HL-60/S4 (cell line): ENCODE results near the gene EPHA3.

ENCODE experiments used
- in situ Hi-C: fragments of 300-500 bp; cut with MboI; formaldehyde crosslinking; loops from 2 replicates; pipeline ENCODE4 v1.14.3; 2022; ENCODE audit warnings: low sequenced_read_pairs

EPHA3 gene

DNA sequence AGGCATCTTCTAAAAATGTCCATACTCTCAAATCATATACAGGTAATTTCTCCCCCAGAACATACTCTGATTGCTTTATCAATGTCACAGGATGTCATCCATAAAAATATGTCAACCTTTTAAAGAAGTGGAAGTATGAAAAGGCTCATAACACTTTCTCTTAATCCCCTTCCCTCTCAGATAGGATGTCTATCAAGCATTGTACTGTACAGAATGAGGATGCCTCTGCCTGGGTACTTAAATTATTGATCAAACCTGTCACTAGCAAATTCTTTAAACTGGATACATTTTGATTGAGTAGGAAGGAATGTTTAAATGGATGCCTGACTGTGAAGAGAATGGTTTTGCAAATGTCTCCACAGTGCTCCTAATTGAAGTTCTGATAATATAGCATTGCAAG, 168.7 kb downstream of the EPHA3 start:
- in situ Hi-C loops = no loop called here

DNA sequence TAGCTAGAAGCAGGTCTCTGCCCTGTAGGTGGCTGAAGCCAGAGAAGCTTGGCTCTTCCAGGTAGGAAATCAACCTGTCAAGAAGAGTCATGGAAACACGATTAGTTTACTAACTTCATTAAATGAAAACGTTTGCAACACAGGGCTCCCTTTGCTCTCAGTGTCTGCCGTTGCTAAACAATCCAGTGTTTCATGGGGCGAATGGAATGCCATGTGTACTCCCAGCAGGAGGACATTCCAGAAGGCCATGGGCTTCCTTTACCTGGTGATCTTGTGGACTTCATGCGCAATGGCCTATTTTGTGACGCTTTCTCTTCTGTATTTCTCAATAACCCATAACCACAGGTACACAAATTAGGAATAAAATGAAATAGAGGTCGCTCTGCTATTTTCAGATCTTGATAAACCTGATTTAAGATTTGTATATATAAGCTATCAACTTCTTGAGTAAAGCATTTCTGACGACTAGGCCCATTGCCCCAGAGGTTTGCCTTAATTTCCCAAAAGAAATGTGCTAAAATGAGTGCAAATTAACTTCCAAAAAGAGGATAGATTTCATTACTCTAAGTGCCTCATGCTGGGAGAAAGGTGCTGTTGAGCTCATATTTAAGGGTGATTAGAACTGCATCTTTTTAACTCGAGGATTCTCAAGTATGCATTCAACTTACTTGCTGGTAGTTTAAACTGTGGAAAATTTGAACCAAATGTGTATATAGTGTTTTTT, 171.0 kb downstream of the EPHA3 start:
- in situ Hi-C loops = no loop called here

DNA sequence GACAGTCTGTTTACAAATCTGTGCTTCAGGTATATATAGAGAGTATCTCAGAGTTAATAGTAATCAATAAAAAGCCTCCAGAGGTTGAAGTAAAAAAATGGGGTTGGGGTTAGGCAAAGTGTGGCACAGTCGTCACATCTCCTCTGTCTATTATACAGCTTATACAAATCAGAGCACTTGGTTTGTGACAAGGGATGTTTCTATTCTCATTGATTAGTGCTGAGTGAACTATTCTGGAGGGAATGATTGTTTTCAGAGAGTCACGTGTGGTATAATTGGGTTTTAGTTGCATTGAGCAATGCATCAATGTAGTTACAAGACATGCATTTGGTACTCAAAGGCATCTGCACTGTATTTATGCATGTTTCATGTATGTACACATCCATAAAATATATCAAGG, 172.9 kb downstream of the EPHA3 start:
- in situ Hi-C loops = no loop called here

DNA sequence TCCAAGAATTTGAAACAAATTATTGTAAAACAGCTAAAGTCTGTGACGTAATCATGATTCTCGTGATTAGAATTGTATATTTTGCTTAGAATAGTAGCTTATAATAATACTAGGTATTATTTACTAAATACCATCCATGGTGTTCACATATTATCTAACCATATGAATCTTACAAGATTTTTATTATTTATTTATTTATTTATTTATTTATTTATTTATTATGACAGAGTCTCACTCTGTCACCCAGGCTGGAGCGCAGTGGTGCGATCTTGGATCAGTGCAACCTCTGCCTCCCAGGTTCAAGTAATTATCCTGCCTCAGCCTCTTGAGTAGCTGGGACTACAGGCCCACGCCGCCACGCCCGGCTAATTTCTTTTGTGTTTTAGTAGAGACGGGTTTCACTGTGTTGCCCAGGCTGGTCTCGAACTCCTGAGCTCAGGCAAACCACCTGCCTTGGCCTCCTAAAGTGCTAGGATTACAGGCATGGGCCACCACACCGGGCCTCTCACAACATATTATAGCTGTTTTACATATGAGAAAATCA, 173.5 kb downstream of the EPHA3 start:
- in situ Hi-C loops = no loop called here

GRCh38 chr3:89287902-89288508, 180.6 kb downstream of the EPHA3 start:
- in situ Hi-C loops = no loop called here

GRCh38 chr3:89289574-89290190, 182.3 kb downstream of the EPHA3 start:
- in situ Hi-C loops = no loop called here

DNA sequence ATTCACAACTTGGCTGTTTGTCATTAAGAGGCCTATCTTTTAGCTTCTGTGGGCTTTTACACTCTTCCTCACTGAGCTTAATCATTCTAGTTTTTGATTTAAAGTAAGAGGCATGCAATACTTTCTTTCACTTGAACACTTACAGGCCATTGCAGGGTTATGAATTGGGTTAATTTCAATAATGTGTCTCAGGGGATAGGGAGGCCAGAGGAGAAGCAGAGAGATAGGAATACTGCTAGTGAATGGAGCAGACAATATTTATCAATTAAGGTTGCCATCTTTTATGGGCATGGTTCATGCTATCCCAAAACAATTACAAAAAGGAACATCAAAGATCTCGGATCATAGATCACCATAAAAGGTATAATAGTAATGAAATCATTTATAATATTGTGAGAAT, 189.8 kb downstream of the EPHA3 start:
- in situ Hi-C loops = no loop called here

GRCh38 chr3:89300526-89300925, 193.1 kb downstream of the EPHA3 start:
- in situ Hi-C loops = no loop called here

DNA sequence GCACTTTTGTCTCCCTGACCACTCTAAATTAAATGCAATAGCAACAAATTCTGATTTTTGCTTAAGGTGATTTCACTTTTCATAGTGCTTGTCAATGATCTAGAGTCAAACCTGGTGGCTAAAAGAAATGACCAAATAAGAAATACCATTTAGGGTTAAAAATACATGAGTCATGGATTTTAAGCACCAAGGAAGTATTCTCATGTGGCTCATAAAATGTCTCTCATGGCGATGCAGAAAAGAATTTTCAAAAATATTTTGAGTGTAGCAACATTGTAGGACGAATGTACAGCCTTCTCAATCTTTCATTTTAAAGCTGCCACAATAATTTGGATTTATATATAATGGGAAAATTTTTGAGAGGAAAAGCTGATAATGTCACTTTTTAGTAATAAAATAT, 193.6 kb downstream of the EPHA3 start:
- in situ Hi-C loops = no loop called here

GRCh38 chr3:89303701-89304100, 196.3 kb downstream of the EPHA3 start:
- in situ Hi-C loops = no loop called here

- in situ Hi-C loops = no loop called here
Measured at GRCh38 chr3:89306540-89306939, 199.1 kb downstream of the EPHA3 start.

DNA sequence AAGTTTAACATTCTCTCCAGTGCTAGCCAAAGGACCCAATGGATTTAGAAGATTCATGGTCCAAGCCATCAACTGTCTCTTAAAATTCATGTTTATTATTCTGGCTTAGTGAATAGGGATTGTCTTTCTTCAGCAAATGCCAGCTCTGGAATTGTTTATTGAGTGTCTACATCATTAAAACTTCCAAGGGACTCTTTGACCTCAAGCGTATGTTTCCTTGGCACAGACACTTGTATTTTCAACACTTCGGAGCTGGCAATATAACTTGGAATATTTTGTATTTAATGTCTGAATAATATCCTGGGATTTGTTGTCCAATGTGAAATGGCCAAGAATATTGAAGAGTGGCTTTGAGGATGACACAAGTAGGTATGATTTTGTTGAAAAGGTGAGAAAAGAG, 204.2 kb downstream of the EPHA3 start:
- in situ Hi-C loops = no loop called here

DNA sequence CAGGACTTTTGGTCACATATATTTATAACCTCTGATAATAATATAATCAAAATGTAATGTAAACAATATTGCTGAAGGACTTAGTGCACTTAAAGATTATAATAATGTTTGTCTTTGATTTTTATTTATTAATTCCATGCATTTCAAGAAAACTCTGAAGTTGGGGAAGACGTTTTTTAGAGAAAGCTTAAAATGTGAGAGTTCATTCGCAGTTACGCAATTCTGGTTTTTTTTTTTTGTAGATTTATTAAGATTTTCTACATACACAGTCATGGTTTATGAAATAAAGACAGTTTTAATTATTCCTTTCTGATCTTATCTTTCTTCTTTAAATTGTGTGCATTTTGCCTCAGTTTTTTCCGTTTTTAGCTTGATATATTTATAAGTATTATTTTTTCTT, 204.7 kb downstream of the EPHA3 start:
- in situ Hi-C loops = no loop called here

DNA sequence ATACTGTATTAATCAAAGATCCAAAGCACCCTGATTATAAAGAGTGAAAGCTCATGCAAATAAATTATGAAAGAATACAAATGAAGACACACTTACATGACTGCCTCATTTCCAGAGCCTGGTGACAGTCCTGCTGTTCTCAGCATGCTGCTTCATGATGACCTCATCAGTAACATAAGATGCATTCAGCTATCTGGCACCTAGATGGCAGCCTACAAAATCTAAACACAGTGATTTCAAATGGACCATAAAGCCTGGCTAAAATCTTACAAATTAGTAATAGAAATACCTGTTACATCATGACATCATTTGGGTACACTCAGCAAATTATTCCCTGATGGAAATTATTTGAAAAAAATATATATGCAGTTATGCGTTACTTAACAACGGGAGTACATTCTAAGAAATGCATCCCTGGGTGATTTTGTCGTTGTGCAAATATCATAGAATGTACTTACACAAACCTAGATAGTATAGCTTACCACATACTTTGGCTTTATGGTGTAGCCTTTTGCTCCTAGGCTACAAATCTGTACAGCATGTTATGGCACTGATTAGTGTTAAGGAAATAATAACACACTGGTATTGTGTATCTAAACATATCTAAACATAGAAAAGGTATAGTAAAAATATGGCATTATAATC, 207.2 kb downstream of the EPHA3 start:
- in situ Hi-C loops = no loop called here

- in situ Hi-C loops = no loop called here
Measured at GRCh38 chr3:89315750-89316470, 208.5 kb downstream of the EPHA3 start.

GRCh38 chr3:89320186-89320585, 212.8 kb downstream of the EPHA3 start:
- in situ Hi-C loops = no loop called here

GRCh38 chr3:89326997-89327396, 219.6 kb downstream of the EPHA3 start:
- in situ Hi-C loops = no loop called here

DNA sequence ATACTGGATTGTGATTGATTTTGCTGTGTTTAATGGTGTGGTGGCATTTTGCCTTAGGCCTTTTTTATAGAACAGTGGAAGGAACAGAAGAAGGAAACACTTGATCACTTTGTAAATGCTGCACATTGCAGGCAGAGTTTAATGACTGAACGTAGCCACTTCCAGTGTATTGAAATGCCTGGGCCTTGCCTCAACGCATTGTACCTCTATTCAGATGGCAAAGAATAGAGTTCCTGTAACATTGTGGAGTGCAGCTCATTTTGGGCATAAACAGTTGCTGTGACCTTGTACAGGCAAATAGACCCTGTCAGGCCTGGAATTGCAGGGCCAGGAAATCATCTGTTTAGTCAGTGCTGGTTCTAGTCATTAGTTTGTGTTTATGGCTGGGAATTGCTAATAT, 225.0 kb downstream of the EPHA3 start:
- in situ Hi-C loops = no loop called here

DNA sequence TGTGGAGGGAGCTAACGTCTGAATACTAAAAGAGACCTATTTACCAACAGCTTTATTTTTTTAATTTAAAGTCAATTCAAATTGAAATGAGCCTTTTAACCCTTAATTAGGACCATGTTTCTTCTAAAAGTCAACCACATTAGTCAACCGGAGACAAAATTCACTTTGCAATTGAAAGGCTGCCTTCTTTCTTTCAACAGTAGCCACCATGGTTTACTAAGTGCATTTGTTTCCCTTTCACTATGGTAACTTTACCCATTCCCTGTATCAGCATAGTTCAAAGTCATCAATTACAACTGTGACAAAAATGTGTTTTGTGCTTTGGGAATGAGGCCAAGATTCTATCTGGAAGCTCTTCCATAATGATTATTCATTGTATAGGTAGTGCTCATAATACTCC, 225.4 kb downstream of the EPHA3 start:
- in situ Hi-C loops = no loop called here

DNA sequence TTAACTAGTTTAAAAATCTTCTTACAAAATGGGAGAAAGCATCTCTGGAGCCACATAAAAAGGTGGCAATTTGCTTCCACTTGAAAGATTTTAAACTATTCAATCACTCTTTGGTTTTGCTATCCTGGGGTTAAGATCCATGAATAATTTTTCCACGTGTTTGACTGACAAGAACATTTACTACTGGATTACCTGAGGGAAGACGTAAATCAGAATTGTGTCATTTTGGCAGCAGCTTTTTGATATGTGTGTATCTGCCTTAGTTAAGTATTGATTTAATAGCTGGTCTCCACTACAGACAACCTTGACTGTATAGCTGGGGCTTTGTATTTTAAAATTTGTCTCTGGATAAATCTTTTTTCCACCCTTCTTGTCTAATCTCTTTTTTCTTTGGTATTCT, 228.3 kb downstream of the EPHA3 start:
- in situ Hi-C loops = no loop called here

DNA sequence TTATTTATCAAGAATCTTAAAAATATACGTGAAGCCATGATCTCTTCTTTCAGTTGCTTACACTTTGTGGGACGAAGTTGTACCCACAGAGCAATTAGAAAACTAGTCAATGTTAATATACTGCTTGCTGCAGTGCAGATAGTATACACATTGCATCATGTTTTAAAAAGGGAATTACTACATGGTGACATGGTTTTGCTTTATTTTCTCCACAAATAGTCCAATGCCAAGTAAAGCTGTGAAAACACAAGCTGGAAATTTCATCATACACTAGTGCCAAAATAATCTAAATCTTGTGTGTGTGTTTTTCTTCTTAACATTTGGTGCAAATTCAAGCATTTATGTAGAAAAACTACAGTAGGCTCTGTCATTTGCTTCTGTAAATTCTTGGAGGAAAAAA, 233.0 kb downstream of the EPHA3 start:
- in situ Hi-C loops = no loop called here
